MM.1S (cell line): ENCODE results near the gene KCNQ4.

ENCODE experiments used
- DNase-seq: peaks from one replicate; pipeline ENCODE4 v3.0.0-alpha.2; 2015
- H2AFZ ChIP-seq: fragments of 300-600 bp; sonication (generic); 2 replicates; pipeline ENCODE4 v1.6.0; 2016; ENCODE audit warnings: antibody characterized with exemption, low read length
- H3F3A ChIP-seq: fragments of 300-600 bp; sonication (generic); 2 replicates; pipeline ENCODE4 v1.6.1; 2016; ENCODE audit warnings: mild to moderate bottlenecking, antibody characterized with exemption, low read length, moderate library complexity, mixed read lengths; ENCODE audit not compliant: insufficient read depth
- H3K27ac ChIP-seq: fragments of 300-600 bp; sonication (generic); 2 replicates; pipeline ENCODE4 v1.5.1; 2016; ENCODE audit warnings: mild to moderate bottlenecking, low read length
- H3K27me3 ChIP-seq: fragments of 300-600 bp; sonication (generic); replicated peaks from 2 replicates; pipeline ENCODE4 v1.6.0; 2016; ENCODE audit warnings: low read length; ENCODE audit not compliant: insufficient read depth
- H3K36me3 ChIP-seq: fragments of 300-600 bp; sonication (generic); replicated peaks from 2 replicates; pipeline ENCODE4 v1.6.1; 2016; ENCODE audit warnings: mild to moderate bottlenecking, low read length, mixed read lengths; ENCODE audit not compliant: insufficient read depth
- H3K4me1 ChIP-seq: fragments of 300-600 bp; sonication (generic); 2 replicates; pipeline ENCODE4 v1.6.1; 2016; ENCODE audit warnings: low read length, mixed read lengths
- H3K4me2 ChIP-seq: fragments of 300-600 bp; sonication (generic); 2 replicates; pipeline ENCODE4 v1.6.0; 2016; ENCODE audit warnings: low read depth, low read length
- H3K4me3 ChIP-seq: fragments of 300-600 bp; sonication (generic); 2 replicates; pipeline ENCODE4 v1.5.1; 2016; ENCODE audit warnings: low read length, mixed read lengths
- H3K79me2 ChIP-seq: fragments of 300-600 bp; sonication (generic); 2 replicates; pipeline ENCODE4 v1.6.1; 2016; ENCODE audit warnings: mixed run types, low read length, mixed read lengths
- H3K9ac ChIP-seq: fragments of 300-600 bp; sonication (generic); 2 replicates; pipeline ENCODE4 v1.6.1; 2016; ENCODE audit warnings: low read length, mixed read lengths
- H3K9me2 ChIP-seq: fragments of 300-600 bp; sonication (generic); replicated peaks from 2 replicates; pipeline ENCODE4 v1.6.1; 2016; ENCODE audit warnings: mild to moderate bottlenecking, low read length, mixed read lengths; ENCODE audit not compliant: insufficient read depth
- H3K9me3 ChIP-seq: fragments of 300-600 bp; sonication (generic); replicated peaks from 2 replicates; pipeline ENCODE4 v1.6.1; 2016; ENCODE audit warnings: mild to moderate bottlenecking, low read length, mixed read lengths; ENCODE audit not compliant: insufficient read depth
- H4K20me1 ChIP-seq: fragments of 300-600 bp; sonication (generic); 2 replicates; pipeline ENCODE4 v1.6.1; 2016; ENCODE audit warnings: mild to moderate bottlenecking, low read length, moderate library complexity, mixed read lengths; ENCODE audit not compliant: insufficient read depth
- CTCF ChIP-seq: fragments of 300-600 bp; sonication (generic); IDR thresholded peaks from 2 replicates; pipeline ENCODE4 v1.5.1; 2016; ENCODE audit warnings: antibody characterized with exemption, low read length, mixed read lengths
- EZH2 ChIP-seq: fragments of 300-600 bp; sonication (generic); optimal IDR thresholded peaks from 2 replicates; pipeline ENCODE3; 2017; ENCODE audit warnings: low read depth, mild to moderate bottlenecking, antibody characterized with exemption, low read length, mixed read lengths
- EZH2phosphoT487 ChIP-seq: fragments of 300-600 bp; sonication (generic); IDR thresholded peaks from 2 replicates; pipeline ENCODE4 v1.6.1; 2018; ENCODE audit warnings: antibody characterized with exemption, low read length

KCNQ4 gene

GRCh38 chr1:40856656-40857302 is 73.2 kb downstream of the KCNQ4 start:
- Histone ChIP-seq H3K4me3 (no peak overlapping the region), H3K27ac (no peak overlapping the region), H3K27me3 (peaks cover 13% of the 10 kb centered on the region; the same call in 1 of the 2 replicates), H3K9me2 (no peaks in the 10 kb centered on the region), H3F3A (no peaks in the 10 kb centered on the region), H3K4me1 (no peaks in the 10 kb centered on the region), H3K79me2 (no peaks in the 10 kb centered on the region), H3K9me3 (no peaks in the 10 kb centered on the region), H2AFZ (no peak overlapping the region), H3K9ac (no peak overlapping the region), H3K4me2 (no peak overlapping the region), H4K20me1 (no peaks in the 10 kb centered on the region), H3K36me3 (no peaks in the 10 kb centered on the region)
- TF ChIP-seq CTCF (no peak), EZH2 (no peak), EZH2phosphoT487 (no peak)
- DNase-seq, result no peak

- H4K20me1 ChIP-seq, result no peaks in the 10 kb centered on the region
- H3K4me2 ChIP-seq, result no peak overlapping the region
- TF ChIP-seq CTCF (no peak), EZH2phosphoT487 (no peak), EZH2 (no peak)
- no peaks in the 10 kb centered on the region for H3K36me3 ChIP-seq
- H3F3A ChIP-seq, result no peaks in the 10 kb centered on the region
- no peak for DNase-seq
- H3K9me2 ChIP-seq, result no peaks in the 10 kb centered on the region
- H3K9ac ChIP-seq, result no peak overlapping the region
- H2AFZ ChIP-seq, result no peak overlapping the region
- no peaks in the 10 kb centered on the region for H3K9me3 ChIP-seq
- H3K4me1 ChIP-seq, result 0 out of 2 replicates have a peak, but pooled peaks cover 2% of the 10 kb centered on the region
- H3K27me3 ChIP-seq, result peaks cover 13% of the 10 kb centered on the region; the same call in 1 of the 2 replicates
- no peak overlapping the region for H3K27ac ChIP-seq
- H3K79me2 ChIP-seq, result no peaks in the 10 kb centered on the region
- H3K4me3 ChIP-seq, result no peak overlapping the region
Measured at GRCh38 chr1:40857737-40858136, 74.2 kb downstream of the KCNQ4 start.

GRCh38 chr1:40858856-40859416 is 75.3 kb downstream of the KCNQ4 start:
- no peak overlapping the region for H2AFZ ChIP-seq
- no peak overlapping the region for H3K4me3 ChIP-seq
- H3K79me2 ChIP-seq, result no peaks in the 10 kb centered on the region
- no peak for DNase-seq
- no peaks in the 10 kb centered on the region for H3K9me3 ChIP-seq
- no peaks in the 10 kb centered on the region for H3K36me3 ChIP-seq
- H3K27me3 ChIP-seq, result peaks cover 13% of the 10 kb centered on the region; the same call in 1 of the 2 replicates
- no peak overlapping the region for H3K27ac ChIP-seq
- H4K20me1 ChIP-seq, result no peaks in the 10 kb centered on the region
- H3F3A ChIP-seq, result no peaks in the 10 kb centered on the region
- H3K9ac ChIP-seq, result no peak overlapping the region
- H3K4me1 ChIP-seq, result 0 out of 2 replicates have a peak, but pooled peaks cover 4% of the 10 kb centered on the region
- H3K4me2 ChIP-seq, result no peak overlapping the region
- TF ChIP-seq CTCF, result no peak
- TF ChIP-seq EZH2, result no peak
- no peak for TF ChIP-seq EZH2phosphoT487
- H3K9me2 ChIP-seq, result no peaks in the 10 kb centered on the region
